Measurements from ENCODE around the gene KDM3B.
"Not testable (repeated sequence)": the region's sequence is repeated elsewhere in the genome, so short reads cannot be mapped to it uniquely, and the experiment has no call there.

Gene KDM3B

GRCh38 chr5:138351056-138351455 is 1.4 kb upstream of the KDM3B start:
- DNase-seq = no peak

- DNase-seq = no peak
Measured at GRCh38 chr5:138351517-138351916, 968 bp upstream of the KDM3B start.

GRCh38 chr5:138352722-138353559 is 456 bp downstream of the KDM3B start:
- peak; percentile 72 for DNase-seq

- DNase-seq = no peak
Measured at GRCh38 chr5:138353560-138354080, 1.1 kb downstream of the KDM3B start.

- no peak for DNase-seq
Measured at GRCh38 chr5:138354387-138354786, 1.9 kb downstream of the KDM3B start.

GRCh38 chr5:138354926-138355378 is 2.5 kb downstream of the KDM3B start:
- peak; percentile 53 for DNase-seq

- DNase-seq = no peak
Measured at GRCh38 chr5:138359621-138360020, 7.1 kb downstream of the KDM3B start.

GRCh38 chr5:138360941-138361452 is 8.5 kb downstream of the KDM3B start:
- no peak for DNase-seq

- DNase-seq = no peak
Measured at GRCh38 chr5:138364576-138364975, 12.1 kb downstream of the KDM3B start.

GRCh38 chr5:138366632-138367382 is 14.3 kb downstream of the KDM3B start:
- DNase-seq = no peak

GRCh38 chr5:138369261-138369660 is 16.8 kb downstream of the KDM3B start:
- DNase-seq = no peak

GRCh38 chr5:138369706-138370105 is 17.2 kb downstream of the KDM3B start:
- no peak for DNase-seq

GRCh38 chr5:138370537-138370936 is 18.1 kb downstream of the KDM3B start:
- no peak for DNase-seq

- DNase-seq = no peak
Measured at GRCh38 chr5:138371454-138371853, 19.0 kb downstream of the KDM3B start.

GRCh38 chr5:138372225-138372624 is 19.7 kb downstream of the KDM3B start:
- no peak for DNase-seq

- no peak for DNase-seq
Measured at GRCh38 chr5:138372653-138373052, 20.2 kb downstream of the KDM3B start.

GRCh38 chr5:138382347-138382746 is 29.9 kb downstream of the KDM3B start:
- no peak for DNase-seq

- DNase-seq = no peak
Measured at GRCh38 chr5:138385660-138386059, 33.2 kb downstream of the KDM3B start.

GRCh38 chr5:138386290-138386689 is 33.8 kb downstream of the KDM3B start:
- DNase-seq = no peak

GRCh38 chr5:138389332-138389731 is 36.8 kb downstream of the KDM3B start:
- DNase-seq = no peak

- DNase-seq = not testable (repeated sequence)
Measured at GRCh38 chr5:138389911-138390310, 37.4 kb downstream of the KDM3B start.

GRCh38 chr5:138391859-138392386 is 39.4 kb downstream of the KDM3B start:
- DNase-seq = no peak

- DNase-seq = no peak
Measured at GRCh38 chr5:138402640-138403039, 50.2 kb downstream of the KDM3B start.

All from CD4-positive, alpha-beta T cell treated with Interferon gamma for 1 hour (primary cell).